Fibroblast of lung (primary cell): ENCODE measurements around the gene LIPK. TPM values are rescaled to one million over a fixed set of nuclear protein-coding genes. Genes with fewer than 3 reads are reported as not detected.
"Not testable (repeated sequence)": the region's sequence is repeated elsewhere in the genome, so short reads cannot be mapped to it uniquely, and the experiment has no call there.

ENCODE experiments used
- DNase-seq, 2 donors: peaks; one replicate each; pipeline versions ENCODE4 v3.0.0 to v3.0.0-alpha.2; 2010; ENCODE audit warnings: low read depth in 2 of 2
- H2AFZ ChIP-seq: 2 replicates; pipeline ENCODE4 v1.5.1; 2012; ENCODE audit warnings: low read length, control low read depth, inconsistent platforms
- H3K27ac ChIP-seq: 2 replicates; pipeline ENCODE4 v1.5.1; 2011; ENCODE audit warnings: low read length, control low read depth; ENCODE audit not compliant: insufficient read depth
- H3K27me3 ChIP-seq: 2 replicates; pipeline ENCODE4 v1.5.1; 2011; ENCODE audit warnings: mild to moderate bottlenecking, low read length; ENCODE audit not compliant: control insufficient read depth, insufficient read depth
- H3K36me3 ChIP-seq: 2 replicates; pipeline ENCODE4 v1.5.1; 2011; ENCODE audit warnings: low read length; ENCODE audit not compliant: control insufficient read depth, insufficient read depth
- H3K4me1 ChIP-seq: 2 replicates; pipeline ENCODE4 v1.5.1; 2011; ENCODE audit warnings: low read length; ENCODE audit not compliant: control insufficient read depth, insufficient read depth; ENCODE audit errors: extremely low read depth
- H3K4me2 ChIP-seq: 2 replicates; pipeline ENCODE4 v1.5.1; 2011; ENCODE audit warnings: low read length, control low read depth; ENCODE audit not compliant: insufficient read depth; ENCODE audit errors: extremely low read depth
- H3K4me3 ChIP-seq, 4 experiments: fragments of 200-600 bp in 1 of 4; sonication (generic) in 1 of 4; replicated peaks in 1 of 4; 2 replicates each; pipeline ENCODE4 v1.5.1; 2011 to 2016; ENCODE audit warnings: low read length in 4 of 4, low read depth in 3 of 4, mild to moderate bottlenecking in 3 of 4, control low read depth in 2 of 4, inconsistent platforms in 1 of 4, mixed read lengths in 1 of 4; ENCODE audit not compliant: insufficient read depth in 1 of 4; ENCODE audit errors: control extremely low read depth in 1 of 4
- H3K79me2 ChIP-seq: 2 replicates; pipeline ENCODE4 v1.5.1; 2012; ENCODE audit warnings: mild to moderate bottlenecking, low read length, inconsistent platforms; ENCODE audit not compliant: control insufficient read depth, insufficient read depth
- H3K9ac ChIP-seq: 2 replicates; pipeline ENCODE4 v1.5.1; 2011; ENCODE audit warnings: mild to moderate bottlenecking, low read length, control low read depth; ENCODE audit not compliant: insufficient read depth
- H3K9me3 ChIP-seq: 2 replicates; pipeline ENCODE4 v1.5.1; 2012; ENCODE audit warnings: low read depth, low read length; ENCODE audit not compliant: control insufficient read depth, insufficient read depth
- H4K20me1 ChIP-seq: 2 replicates; pipeline ENCODE4 v1.5.1; 2011; ENCODE audit warnings: low read length; ENCODE audit not compliant: control insufficient read depth, insufficient read depth; ENCODE audit errors: extremely low read depth
- CTCF ChIP-seq, 2 donors: IDR thresholded peaks in 1 of 2; conservative IDR thresholded peaks in 1 of 2; 1 replicate in 1 of 2; 2 replicates in 1 of 2; pipeline ENCODE4 v1.5.1; 2011 to 2012; ENCODE audit warnings: low read length in 2 of 2, control low read depth in 1 of 2, inconsistent platforms in 1 of 2, low read depth in 1 of 2, mild to moderate bottlenecking in 1 of 2
- EZH2 ChIP-seq: IDR thresholded peaks from 2 replicates; pipeline ENCODE4 v1.5.1; 2012; ENCODE audit warnings: low read length, control low read depth, mild to moderate bottlenecking; ENCODE audit errors: missing control alignments
- polyA plus RNA-seq, 2 donors: library from polyadenylated mRNA; depleted of rRNA in 1 of 2; stranded (reverse) in 1 of 2; unstranded in 1 of 2; fragments of >200 nt; gene quantifications; 2 replicates each; pipeline ENCODE4 v1.2.1, GENCODE V29; 2011 to 2012; ENCODE audit warnings: missing spikeins in 1 of 2
- total RNA-seq: library from RNA; depleted of rRNA; stranded (reverse); fragments of >200 nt; gene quantifications from 2 replicates; pipeline ENCODE4 v1.2.1, GENCODE V29; 2014

The LIPK gene
- total and polyA plus RNA-seq, 2 donors (not counting 1 experiment from before 2014, with no cell fraction given): not detected

- Histone ChIP-seq H3K9me3 (no peaks in the 10 kb centered on the region), H3K79me2 (no peaks in the 10 kb centered on the region), H2AFZ (no peak overlapping the region), H3K36me3 (no peaks in the 10 kb centered on the region), H3K27ac (no peak overlapping the region), H3K9ac (no peak overlapping the region), H3K4me3 (no peak overlapping the region), H3K4me1 (no peaks in the 10 kb centered on the region), H4K20me1 (no peaks in the 10 kb centered on the region), H3K27me3 (no peaks in the 10 kb centered on the region), H3K4me2 (no peak overlapping the region)
- TF ChIP-seq EZH2: no peak
- peak in 1 of 2 donors; percentile 44 for TF ChIP-seq CTCF (conservative IDR thresholded peaks at IDR 0.05 in 1 of 2, IDR thresholded peaks at IDR 0.05 in 1 of 2; ENCODE audit: low read depth in 1 of 2, low read length in 2 of 2)
- DNase-seq: peak; percentile 7 to 34
These were observed 12.5 kb upstream of the LIPK start for GRCh38 chr10:88693392-88694020.

DNA sequence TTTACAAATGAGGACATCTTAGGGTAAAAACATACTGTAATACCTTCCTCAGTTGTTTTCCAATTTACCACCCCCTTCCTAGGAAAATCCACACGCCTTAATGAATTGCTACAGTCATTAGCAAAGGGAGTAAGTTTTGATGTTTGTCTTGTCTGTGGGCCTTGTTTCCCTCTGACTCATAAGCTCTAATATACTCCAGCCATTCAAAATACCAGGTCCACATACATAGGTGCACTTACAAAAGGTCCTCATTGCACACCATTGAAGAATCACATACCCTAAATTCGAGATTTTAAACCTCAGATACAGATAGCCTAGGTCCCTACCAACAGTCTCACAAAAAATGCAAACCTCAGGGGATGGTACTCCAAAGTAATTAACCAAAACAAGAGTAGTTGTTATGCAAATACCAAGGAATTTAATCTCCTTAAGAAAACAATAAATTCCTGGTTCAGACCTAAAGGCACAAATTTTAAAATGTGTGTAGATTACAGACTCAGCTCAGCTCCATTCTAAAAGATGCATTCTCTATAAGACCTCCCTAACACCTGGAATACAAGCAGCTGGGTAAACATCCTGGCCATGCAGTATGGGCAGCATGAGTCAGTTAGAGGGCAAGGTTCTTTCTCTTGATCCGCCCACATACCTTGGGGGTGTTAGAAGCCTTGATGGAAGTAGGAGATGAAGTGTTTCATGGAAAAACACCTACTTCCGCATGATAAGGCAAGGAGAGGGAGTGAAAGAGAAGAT is 3.0 kb upstream of the LIPK start:
- no peaks in the 10 kb centered on the region for H3K79me2 ChIP-seq
- no peaks in the 10 kb centered on the region for H4K20me1 ChIP-seq
- no peak overlapping the region for H3K4me3 ChIP-seq
- H2AFZ ChIP-seq: no peak overlapping the region
- H3K4me2 ChIP-seq: no peak overlapping the region
- H3K4me1 ChIP-seq: no peaks in the 10 kb centered on the region
- H3K27ac ChIP-seq: no peak overlapping the region
- no peak for TF ChIP-seq EZH2
- TF ChIP-seq CTCF (conservative IDR thresholded peaks at IDR 0.05 in 1 of 2, IDR thresholded peaks at IDR 0.05 in 1 of 2; ENCODE audit: low read depth in 1 of 2, low read length in 2 of 2): no peak
- H3K36me3 ChIP-seq: no peaks in the 10 kb centered on the region
- no peaks in the 10 kb centered on the region for H3K9me3 ChIP-seq
- no peaks in the 10 kb centered on the region for H3K27me3 ChIP-seq
- peak in 1 of 2 donors; percentile 90 for DNase-seq
- H3K9ac ChIP-seq: no peak overlapping the region

DNA sequence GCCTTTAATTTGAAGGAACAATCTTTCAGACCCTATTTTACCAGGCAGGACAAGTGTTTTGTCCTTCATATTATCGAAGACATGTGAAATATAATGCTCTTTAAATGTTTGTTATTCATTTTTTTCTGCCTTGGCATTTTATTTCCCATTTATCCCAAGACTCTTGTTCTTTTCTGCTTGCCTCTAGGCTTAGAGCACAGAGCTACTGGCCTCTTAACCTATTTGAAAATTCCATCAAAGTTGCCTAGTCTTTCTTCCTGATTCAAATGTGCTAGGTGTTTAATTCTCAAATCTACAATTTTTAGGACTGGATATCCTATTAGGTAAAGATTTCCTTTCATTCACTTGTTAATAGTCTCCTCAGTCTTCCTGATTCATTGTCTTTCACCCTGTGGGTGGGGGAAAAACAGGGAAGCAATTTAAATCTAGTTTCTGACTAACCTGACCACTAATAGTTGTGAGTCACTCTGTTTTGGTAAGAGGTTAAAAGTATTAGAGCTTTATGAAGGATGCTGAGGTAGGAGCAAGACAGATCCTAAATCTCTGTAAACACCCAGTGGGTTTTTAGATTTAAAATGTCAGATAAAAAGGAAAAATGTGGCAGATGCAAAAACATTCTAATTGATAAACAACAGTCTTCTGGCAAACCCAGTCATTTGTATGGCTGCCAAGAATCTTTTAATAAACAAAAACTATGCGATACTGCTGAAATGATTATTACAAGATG is 1.5 kb downstream of the LIPK start:
- Histone ChIP-seq H3K27ac (no peak overlapping the region), H3K36me3 (no peaks in the 10 kb centered on the region), H3K9me3 (no peaks in the 10 kb centered on the region), H3K4me2 (peak overlapping the region; percentile 23), H3K27me3 (no peaks in the 10 kb centered on the region), H3K4me1 (no peaks in the 10 kb centered on the region), H3K79me2 (no peaks in the 10 kb centered on the region), H2AFZ (no peak overlapping the region), H4K20me1 (no peaks in the 10 kb centered on the region), H3K4me3 (no peak overlapping the region), H3K9ac (no peak overlapping the region)
- DNase-seq: peak; percentile 60 to 89
- TF ChIP-seq CTCF (conservative IDR thresholded peaks at IDR 0.05 in 1 of 2, IDR thresholded peaks at IDR 0.05 in 1 of 2; ENCODE audit: low read depth in 1 of 2, low read length in 2 of 2): no peak
- TF ChIP-seq EZH2: no peak

DNA sequence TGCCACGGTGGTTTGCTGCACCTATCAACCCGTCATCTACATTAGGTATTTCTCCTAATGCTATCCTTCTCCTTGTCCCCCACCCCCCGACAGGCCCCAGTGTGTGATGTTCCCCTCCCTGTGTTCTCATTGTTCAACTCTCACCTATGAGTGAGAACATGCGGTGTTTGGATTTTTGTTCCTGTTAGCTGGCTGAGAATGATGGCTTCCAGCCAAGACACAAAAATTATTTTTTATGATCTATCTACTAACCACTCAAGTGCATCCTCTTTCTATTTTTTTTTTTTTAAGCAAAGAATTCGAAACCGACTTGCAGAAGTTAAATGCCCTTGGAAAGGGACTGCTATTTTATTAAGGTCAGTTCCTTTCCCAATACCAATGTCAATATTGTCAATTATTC is 3.3 kb downstream of the LIPK start:
- not testable (repeated sequence) for H3K79me2 ChIP-seq, H3K4me1 ChIP-seq, H3K4me3 ChIP-seq, H3K27me3 ChIP-seq, H3K36me3 ChIP-seq, H4K20me1 ChIP-seq, H3K9ac ChIP-seq, H3K4me2 ChIP-seq, H2AFZ ChIP-seq, H3K27ac ChIP-seq, H3K9me3 ChIP-seq
- peak in 1 of 2 donors; percentile 10 for DNase-seq
